OCI-LY3 (cell line): ENCODE data around the gene PEX11B.

ENCODE experiments used
- EZH2phosphoT487 ChIP-seq: fragments of 200-600 bp; shearing (Covaris generic); IDR thresholded peaks from 2 replicates; pipeline ENCODE4 v1.6.1; 2018; ENCODE audit warnings: antibody characterized with exemption, mixed run types, low read depth
- TF ChIP-seq, protein P1 (sequence below): fragments of 200-600, 300-600 bp; sonication (generic); IDR thresholded peaks from 2 replicates; pipeline ENCODE4 v1.5.1; 2014; ENCODE audit warnings: antibody characterized with exemption, low read length, low read depth

DNA sequence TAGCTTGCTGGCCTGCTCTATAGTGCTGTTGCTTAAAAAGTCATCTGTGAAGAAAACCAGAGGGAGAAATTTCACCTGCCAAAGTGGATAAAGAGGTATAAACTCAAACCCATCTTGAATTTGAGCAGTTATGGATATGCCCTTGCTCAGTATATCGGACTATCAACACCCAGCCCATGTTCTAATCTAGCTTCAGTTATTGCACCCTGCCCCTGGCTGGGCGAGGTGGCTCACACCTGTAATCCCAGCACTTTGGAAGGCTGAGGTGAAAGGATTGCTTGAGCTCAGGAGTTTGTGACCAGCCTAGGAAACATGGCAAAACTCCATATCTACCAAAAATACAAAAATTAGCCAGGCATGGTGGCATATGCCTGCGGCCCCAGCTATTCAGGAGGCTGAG lies 26.0 kb upstream of the PEX11B start:
- TF ChIP-seq, protein P1, sequence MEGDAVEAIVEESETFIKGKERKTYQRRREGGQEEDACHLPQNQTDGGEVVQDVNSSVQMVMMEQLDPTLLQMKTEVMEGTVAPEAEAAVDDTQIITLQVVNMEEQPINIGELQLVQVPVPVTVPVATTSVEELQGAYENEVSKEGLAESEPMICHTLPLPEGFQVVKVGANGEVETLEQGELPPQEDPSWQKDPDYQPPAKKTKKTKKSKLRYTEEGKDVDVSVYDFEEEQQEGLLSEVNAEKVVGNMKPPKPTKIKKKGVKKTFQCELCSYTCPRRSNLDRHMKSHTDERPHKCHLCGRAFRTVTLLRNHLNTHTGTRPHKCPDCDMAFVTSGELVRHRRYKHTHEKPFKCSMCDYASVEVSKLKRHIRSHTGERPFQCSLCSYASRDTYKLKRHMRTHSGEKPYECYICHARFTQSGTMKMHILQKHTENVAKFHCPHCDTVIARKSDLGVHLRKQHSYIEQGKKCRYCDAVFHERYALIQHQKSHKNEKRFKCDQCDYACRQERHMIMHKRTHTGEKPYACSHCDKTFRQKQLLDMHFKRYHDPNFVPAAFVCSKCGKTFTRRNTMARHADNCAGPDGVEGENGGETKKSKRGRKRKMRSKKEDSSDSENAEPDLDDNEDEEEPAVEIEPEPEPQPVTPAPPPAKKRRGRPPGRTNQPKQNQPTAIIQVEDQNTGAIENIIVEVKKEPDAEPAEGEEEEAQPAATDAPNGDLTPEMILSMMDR, result no peak
- no peak for TF ChIP-seq EZH2phosphoT487
